Left ventricle myocardium superior (tissue), 1 donor: ENCODE measurements around the gene MSX2. TPM values are rescaled to one million over a fixed set of nuclear protein-coding genes. Genes with fewer than 3 reads are reported as not detected.

Source experiments
- ATAC-seq: fragments of 200-7000 bp; cut with Tn5 transposase; one replicate; pipeline ENCODE4 v1.9.1; 2020; ENCODE audit warnings: mild to moderate bottlenecking, moderate library complexity
- DNase-seq: peaks from one replicate; pipeline ENCODE4 v3.0.0-alpha.2; 2020
- intact Hi-C: fragments of 100-400 bp; cut with micrococcal nuclease; formaldehyde crosslinking; loops from one replicate; pipeline ENCODE4 v1.11.0; 2022
- total RNA-seq: library from RNA; stranded (reverse); fragmentation: NEBNext Ultra II Directional; extraction: Animal tissue kit (Norgen Biotek cat#: 25700); gene quantifications from one replicate; pipeline ENCODE4 v1.2.1, GENCODE V29; 2021
- donor health status: DM: no; HTN: yes; CAD: no; lungs with severe emphysema.

MSX2 gene
- total RNA-seq, 1 donor from 2014 or later = 1.9 TPM

GRCh38 chr5:174731214-174732035, 7.0 kb downstream of the MSX2 start:
- intact Hi-C loops = no loop called here
- ATAC-seq (no peak), DNase-seq (no peak)

DNA sequence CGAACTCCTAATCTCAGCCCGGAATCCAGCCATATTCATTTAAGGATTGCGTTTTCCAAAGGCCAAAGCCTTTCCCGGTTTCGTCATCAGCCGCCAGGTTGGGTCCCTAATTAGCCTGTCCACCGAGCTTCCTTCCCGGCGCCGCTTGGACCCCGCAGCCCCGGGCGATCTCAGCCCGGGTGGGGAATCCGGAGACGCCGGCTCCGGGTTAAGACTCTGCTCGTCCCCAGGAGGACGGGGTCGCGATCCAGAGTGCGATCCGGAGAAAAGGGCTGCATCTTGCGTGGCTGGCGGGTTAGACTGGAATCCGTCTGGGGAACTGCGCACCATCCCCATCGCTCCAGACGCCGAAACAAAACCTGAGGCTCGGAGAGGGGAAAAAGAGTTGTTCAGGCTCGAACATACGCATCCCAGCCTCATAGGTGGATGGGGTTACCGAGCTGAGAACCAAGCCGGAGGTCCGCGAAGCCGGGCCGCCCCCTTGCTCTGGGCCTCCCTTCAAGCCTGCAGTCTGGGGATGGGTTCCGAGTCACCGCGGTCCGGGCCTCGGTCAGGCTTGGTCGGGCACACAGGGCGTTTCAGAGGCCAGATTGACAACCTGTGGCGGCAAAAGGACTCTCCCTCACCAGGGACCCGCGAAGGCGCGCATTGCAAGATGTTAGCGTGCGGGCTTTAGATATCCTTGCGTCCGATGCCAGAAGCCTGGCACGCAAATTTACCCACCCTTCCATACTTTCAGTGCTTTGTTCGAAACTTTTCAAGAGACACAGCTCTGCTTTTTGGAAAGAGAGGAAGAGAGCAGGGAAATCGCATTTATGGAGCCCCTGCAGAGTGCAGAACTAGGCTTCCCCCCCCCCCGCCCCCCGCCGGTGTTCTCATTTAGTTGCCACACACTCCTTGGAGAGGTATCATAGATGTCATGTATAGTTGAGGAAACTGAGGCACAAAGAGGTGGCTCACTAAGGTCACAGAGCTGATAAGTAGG, 7.9 kb downstream of the MSX2 start:
- DNase-seq (no peak), ATAC-seq (no peak)
- intact Hi-C loops = no loop called here

DNA sequence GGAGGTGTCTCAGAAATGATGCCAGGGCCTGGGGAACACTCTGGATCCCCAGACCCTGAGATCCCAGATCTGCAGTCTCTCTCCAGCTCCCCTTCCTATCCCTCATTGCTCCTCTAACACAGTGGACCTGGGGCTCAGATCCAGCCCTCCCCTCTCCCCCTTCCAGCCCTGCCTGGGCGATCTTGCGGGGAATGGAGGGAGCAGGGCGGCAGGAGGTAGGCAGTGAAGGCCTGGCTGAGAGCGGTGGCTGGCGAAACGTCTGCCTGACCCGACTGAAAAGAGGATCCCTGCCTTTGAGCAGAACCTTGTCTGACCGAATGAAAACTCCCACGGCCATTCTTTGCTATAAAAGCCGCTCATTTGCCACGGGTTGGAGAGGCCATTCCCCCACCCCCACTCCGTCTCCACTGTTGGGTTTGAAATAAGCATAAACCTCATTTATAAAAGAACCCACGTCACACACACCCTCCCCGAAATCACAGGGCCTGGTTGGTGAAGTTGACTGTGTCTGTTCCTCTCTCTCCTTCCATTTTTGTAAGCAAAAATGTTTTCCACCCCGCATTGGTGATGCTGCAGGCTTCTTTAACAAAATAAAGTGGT, 8.8 kb downstream of the MSX2 start:
- ATAC-seq (no peak), DNase-seq (no peak)
- intact Hi-C loops = no loop called here

- intact Hi-C loops = no loop called here
- ATAC-seq (no peak), DNase-seq (no peak)
Measured at GRCh38 chr5:174733836-174734235, 9.5 kb downstream of the MSX2 start.

GRCh38 chr5:174734571-174735497, 10.5 kb downstream of the MSX2 start:
- DNase-seq = no peak
- no peak for ATAC-seq
- intact Hi-C loops = no loop called here

DNA sequence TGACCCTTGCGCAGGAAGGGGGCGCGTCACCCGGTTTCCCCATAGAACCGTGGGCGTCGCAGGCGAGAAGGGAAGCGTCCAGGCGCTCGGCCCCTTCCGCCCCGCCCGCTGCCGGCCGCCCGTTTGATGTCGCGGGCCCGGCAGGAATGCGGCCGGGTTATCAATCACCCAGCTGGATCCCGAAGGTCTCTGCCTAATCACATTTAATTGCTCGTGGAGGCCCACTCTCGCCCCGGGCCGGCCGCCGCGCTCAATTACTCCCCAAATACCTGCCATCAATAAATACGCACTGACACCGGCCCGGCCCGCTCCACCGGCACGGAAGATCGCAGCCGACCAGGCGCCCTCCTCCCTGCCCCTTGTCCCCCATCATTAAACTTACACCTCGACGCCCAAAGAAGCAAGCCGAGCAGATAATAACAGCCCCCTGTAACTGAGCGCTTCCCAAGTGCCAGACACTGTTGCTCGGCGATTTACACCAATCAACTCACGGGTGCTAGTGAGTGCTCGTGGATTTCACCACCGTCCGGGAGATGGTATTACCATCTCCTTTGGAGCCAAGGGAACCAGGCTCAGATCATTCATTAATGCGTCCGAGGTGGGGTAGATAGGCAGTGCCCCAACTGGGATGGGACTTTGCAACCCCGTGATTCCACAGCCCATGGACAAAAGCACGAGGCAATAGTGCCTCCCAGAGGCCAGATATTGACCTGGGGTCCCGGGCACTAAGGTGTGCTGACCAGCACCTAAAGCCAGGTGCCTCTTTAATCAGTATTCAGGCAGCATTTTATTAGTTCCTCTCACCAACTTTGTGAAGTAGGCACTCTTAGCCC, 11.3 kb downstream of the MSX2 start:
- intact Hi-C loops = no loop called here
- DNase-seq (no peak), ATAC-seq (no peak)

DNA sequence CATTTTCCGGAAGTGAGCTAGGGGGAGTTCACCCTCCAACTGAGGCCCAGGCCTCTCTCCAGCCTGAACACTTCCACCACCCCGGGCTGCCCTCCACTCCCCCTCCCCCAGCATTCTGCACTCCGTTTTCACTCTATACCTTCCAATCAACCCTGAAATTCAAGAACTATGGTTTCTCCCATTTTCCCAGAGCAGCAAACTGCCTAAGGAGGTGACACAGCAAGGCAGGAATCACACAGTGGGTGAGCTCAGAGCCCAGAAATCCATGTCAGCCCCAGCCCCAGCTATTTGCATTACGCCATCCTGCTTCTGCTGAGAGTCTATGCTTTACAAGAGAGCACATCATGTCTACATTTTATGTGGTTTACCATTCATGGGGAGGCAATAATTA, 11.9 kb downstream of the MSX2 start:
- ATAC-seq = no peak
- intact Hi-C loops = no loop called here
- DNase-seq = no peak

GRCh38 chr5:174736777-174737176, 12.4 kb downstream of the MSX2 start:
- DNase-seq = no peak
- ATAC-seq = no peak
- intact Hi-C loops = no loop called here

- ATAC-seq (no peak), DNase-seq (no peak)
- intact Hi-C loops = no loop called here
Measured at GRCh38 chr5:174737330-174737729, 12.9 kb downstream of the MSX2 start.

GRCh38 chr5:174741352-174741751, 17.0 kb downstream of the MSX2 start:
- no peak for ATAC-seq
- intact Hi-C loops = no loop called here
- no peak for DNase-seq

DNA sequence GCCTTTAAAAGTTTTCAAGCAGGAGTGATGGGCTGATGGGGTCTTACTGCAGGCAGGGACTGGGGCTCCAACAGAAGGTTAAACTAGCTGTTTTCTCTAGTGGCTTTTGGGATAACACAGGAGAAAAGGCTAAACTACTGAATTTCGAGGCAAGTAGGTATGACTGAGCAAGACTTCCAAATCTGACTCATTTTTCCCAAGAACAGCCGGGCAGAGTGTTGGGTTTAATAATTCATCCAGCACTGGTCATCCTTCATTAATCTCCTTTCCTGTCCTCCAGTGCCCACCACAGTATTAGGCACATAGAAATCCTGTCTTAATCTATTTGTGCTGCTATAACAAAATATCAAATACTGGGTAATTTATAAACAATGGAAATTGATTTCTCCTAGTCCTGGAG, 20.5 kb downstream of the MSX2 start:
- ATAC-seq (no peak), DNase-seq (no peak)
- intact Hi-C loops = no loop called here

DNA sequence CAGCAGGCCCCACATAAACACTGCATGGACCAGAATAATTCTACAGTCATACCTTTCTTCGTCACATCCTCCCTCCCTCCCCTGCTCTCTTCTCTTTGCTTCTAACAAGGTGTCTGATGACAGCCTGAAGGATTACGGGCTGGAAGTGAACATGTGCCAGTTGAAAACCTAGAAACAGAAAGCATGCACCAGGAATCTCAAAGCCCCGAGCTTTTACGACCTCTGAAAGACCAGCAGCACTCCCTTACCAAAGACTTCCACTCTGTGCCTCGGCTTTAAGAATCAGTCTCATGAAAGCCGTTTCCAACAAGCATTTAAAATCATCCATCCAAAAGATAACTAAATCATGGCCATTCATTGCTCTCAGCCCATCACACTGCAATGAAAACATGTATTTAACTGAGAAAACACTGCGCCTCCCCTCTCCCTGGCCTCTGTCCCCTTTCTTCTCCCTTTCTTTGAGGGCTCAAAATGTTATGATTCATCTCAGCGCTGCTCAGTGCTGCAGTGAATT, 21.3 kb downstream of the MSX2 start:
- DNase-seq = no peak
- ATAC-seq = no peak
- intact Hi-C loops = no loop called here

- DNase-seq (no peak), ATAC-seq (no peak)
- intact Hi-C loops = no loop called here
Measured at GRCh38 chr5:174750711-174751110, 26.3 kb downstream of the MSX2 start.

GRCh38 chr5:174751154-174752000, 27.0 kb downstream of the MSX2 start:
- DNase-seq (no peak), ATAC-seq (no peak)
- intact Hi-C loops = no loop called here

DNA sequence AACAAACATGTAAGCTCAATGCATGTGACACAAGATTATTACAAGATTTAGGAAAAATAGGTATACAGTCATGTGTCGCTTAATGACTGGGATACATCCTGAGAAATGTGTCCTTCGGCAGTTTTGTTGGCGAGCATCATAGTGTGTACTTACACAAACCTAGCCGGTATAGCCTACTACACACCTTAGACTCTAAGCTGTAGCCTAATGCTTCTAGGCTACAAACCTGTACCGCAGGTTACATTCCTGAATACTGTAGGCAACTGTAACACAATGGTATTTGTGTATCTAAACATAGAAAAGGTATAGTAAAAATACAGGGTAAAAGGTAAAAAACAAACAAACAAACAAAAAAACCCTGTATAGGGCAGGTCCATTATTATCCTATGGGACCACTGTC, 27.7 kb downstream of the MSX2 start:
- DNase-seq (no peak), ATAC-seq (no peak)
- intact Hi-C loops = no loop called here

GRCh38 chr5:174755106-174755505, 30.7 kb downstream of the MSX2 start:
- intact Hi-C loops = no loop called here
- DNase-seq = no peak
- ATAC-seq = no peak

- DNase-seq (no peak), ATAC-seq (no peak)
- intact Hi-C loops = no loop called here
Measured at GRCh38 chr5:174759091-174759490, 34.7 kb downstream of the MSX2 start.
